HG03103 (cell line): ENCODE data around the gene AMZ1.
"Not testable (repeated sequence)": the region's sequence is repeated elsewhere in the genome, so short reads cannot be mapped to it uniquely, and the experiment has no call there.

Experiments
- ATAC-seq: cut with Tn5 transposase; IDR thresholded peaks from one replicate; pipeline ENCODE4 v1.9.1; 2021; ENCODE audit warnings: low read depth; ENCODE audit not compliant: unreplicated experiment

The AMZ1 gene

GRCh38 chr7:2709553-2710285, 21.7 kb downstream of the AMZ1 start:
- ATAC-seq, result peak; percentile 81

GRCh38 chr7:2710286-2710655, 22.3 kb downstream of the AMZ1 start:
- ATAC-seq, result no peak

GRCh38 chr7:2710901-2711551, 23.0 kb downstream of the AMZ1 start:
- no peak for ATAC-seq

DNA sequence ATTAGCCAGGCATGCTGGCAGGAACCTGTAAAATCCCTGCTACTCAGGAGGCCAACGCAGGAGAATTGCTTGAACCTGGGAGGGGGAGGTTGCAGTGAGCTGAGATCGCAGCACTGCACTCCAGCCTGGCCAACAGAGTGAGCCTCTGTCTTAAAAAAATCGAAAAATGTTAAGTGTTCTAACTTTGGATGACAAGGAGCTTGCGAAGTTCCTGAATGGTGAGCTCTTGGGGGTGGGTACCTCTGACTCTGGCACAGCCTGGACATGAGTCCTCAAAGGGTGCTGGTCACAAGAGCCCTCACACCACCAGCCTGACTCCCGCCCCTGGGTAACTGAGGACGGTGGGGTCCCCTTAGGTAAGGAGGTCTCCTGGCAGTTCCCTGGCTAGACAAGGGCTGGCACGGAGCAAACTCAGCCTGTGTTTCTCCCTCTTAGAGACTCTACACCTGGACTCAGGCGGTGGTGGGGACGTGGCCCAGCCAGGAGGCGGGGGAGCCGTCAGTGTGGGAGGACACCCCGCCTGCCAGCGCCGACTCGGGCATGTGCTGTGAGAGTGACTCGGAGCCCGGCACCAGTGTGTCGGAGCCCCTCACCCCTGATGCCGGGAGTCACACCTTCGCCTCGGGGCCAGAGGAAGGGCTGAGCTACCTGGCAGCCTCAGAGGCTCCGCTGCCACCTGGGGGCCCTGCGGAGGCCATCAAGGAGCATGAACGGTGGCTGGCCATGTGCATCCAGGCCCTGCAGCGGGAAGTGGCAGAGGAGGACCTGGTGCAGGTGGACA, 24.1 kb downstream of the AMZ1 start:
- no peak for ATAC-seq

DNA sequence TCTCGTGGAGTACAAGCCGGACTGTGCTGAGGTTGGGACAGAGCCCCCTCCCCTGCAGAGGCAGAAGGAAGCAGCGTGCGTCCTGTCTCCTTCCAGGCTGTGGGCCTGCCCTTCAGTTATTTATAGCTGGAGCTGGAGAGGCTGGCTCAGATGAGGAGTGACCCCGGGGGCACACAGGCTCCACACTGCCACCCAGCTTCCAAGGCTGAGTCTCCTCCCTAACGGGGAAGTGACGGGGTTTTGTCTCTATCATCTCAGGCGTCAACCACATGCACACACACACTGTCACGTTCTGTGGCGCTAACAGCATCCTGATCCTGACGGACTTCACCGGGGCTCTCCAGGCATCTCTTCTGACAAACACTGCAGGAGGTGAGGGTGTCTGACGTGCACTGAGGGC, 25.4 kb downstream of the AMZ1 start:
- ATAC-seq, result no peak

DNA sequence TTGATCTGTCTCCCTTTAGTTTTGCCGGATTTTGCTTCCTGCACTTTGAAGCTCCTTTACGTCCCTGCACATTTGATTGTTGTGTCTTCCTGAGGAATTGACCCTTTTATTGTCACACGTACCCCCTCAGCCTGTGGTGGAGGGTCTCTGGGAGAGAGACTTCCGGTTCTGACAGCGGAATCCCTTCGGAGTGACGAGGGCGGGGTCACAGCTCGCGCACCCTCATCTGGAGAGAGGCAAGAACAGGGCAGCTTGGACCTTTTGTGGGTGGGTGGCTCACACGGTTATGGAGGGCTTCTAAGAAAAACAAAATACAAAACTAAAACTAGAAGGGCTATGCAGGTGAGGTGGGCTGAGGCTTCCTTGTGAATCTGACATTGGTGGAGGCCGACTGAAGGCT, 26.0 kb downstream of the AMZ1 start:
- ATAC-seq, result no peak

GRCh38 chr7:2714636-2715035, 26.6 kb downstream of the AMZ1 start:
- ATAC-seq, result no peak

GRCh38 chr7:2715341-2716231, 27.6 kb downstream of the AMZ1 start:
- no peak for ATAC-seq

GRCh38 chr7:2716488-2716887, 28.5 kb downstream of the AMZ1 start:
- no peak for ATAC-seq

DNA sequence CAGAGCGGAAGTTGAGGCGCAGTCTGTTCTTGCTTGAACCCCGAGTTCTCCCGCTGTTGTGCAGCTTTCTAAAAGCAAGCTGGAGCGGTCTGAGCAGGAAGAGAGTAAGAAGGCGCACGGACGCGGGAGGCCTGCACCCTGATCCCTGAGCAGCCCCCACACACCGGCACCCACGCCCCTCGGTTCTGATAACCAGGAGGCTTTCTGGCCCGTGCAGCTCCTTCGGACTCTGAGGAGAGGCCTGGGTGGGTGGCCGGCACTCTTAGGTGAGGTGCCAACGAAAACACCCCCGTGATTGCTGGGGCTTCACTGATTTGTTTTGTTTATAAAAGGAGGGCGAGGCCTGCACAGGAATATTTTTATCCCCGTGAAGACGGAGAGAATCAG, 28.9 kb downstream of the AMZ1 start:
- no peak for ATAC-seq

- ATAC-seq, result no peak
Measured at GRCh38 chr7:2717293-2718261, 29.6 kb downstream of the AMZ1 start.

- no peak for ATAC-seq
Measured at GRCh38 chr7:2718296-2718965, 30.4 kb downstream of the AMZ1 start.

DNA sequence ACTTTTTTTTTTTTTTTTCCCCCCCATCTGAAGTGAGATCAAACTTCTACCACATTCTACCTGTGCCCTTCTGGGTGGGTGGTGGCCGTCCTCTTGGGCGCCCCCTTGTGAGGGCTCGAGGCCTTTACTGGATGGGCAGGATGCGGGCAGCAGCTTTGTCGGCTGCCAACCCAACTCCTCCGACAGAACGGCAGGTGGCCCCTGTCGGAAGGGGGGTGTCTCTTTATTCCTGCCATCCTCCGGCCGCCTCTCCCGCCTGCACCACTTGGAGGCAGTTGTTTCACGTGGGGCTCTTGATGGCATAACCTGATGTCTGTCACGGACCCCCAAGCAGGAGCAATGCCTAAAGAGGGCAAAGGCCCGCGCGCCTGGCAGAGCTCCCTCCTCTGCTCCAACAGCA, 31.0 kb downstream of the AMZ1 start:
- no peak for ATAC-seq

- no peak for ATAC-seq
Measured at GRCh38 chr7:2720024-2720423, 32.0 kb downstream of the AMZ1 start.

- no peak for ATAC-seq
Measured at GRCh38 chr7:2721842-2722241, 33.8 kb downstream of the AMZ1 start.

DNA sequence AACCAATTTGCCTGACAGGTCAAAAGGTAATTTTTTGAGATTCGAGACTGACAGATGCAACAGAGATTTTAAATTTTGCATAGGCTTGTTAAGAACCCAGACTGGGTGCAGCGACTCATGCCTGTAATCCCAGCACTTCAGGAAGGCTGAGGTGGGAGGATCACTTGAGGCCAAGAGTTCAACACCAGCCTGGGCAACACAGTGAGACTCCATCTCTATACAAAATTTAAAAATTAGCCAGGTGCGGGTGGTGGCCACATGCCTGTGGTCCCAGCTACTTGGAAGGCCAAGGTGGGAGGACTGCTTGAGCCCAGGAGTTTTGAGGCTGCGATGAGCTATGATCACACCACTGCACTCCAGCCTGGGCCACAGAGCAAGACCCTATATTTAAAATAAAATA, 34.6 kb downstream of the AMZ1 start:
- no peak for ATAC-seq

DNA sequence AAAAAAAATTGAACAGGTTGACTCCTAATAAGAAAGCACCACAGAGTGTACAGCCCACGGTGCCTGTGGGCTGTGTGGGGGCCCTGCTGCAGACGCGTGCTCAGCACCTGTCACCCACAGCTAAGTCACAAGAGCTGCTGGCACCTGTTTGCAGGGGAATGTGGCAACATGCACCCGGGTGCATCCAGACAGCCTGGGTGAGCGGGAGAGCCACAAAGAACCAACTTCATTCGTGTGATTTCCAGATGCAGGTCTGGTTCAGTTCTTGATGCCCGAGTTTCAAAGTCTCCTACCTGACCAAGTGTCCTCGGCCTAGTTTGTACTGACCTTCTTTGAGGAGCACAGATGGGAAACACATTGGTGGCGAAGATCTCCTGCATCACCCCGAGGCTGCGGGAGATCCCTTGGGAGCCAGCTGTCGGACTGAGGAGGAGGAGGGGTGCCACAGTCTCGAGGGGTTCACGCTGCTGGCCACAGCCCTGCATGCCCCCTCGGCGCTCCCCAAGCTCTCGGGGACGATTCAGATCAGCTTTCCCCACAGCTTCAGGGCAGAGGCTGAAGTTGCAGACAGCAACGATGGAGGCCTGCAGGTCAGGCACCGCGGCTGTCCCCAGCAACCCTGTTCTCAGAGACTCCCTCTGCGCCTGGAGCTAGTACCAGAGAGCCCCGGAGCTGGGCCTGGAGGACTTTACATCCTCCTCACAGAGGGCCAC, 35.3 kb downstream of the AMZ1 start:
- ATAC-seq, result no peak

GRCh38 chr7:2724036-2724435, 36.0 kb downstream of the AMZ1 start:
- ATAC-seq, result not testable (repeated sequence)
